Keratinocyte (primary cell): ENCODE measurements around the gene CORO2B. TPM values are rescaled to one million over a fixed set of nuclear protein-coding genes. Genes with fewer than 3 reads are reported as not detected.
"Not testable (repeated sequence)": the region's sequence is repeated elsewhere in the genome, so short reads cannot be mapped to it uniquely, and the experiment has no call there.

ENCODE experiments used
- DNase-seq: peaks from one replicate; pipeline ENCODE4 v3.0.0-alpha.2; 2011; ENCODE audit warnings: low read depth, missing footprints, low spot score
- FAIRE-seq: peaks from 2 replicates; lab custom pipeline; 2011; peaks lifted over from hg19 to GRCh38; lab: Jason Lieb, UNC
- H2AFZ ChIP-seq: 2 replicates; pipeline ENCODE4 v1.6.0; 2012; ENCODE audit warnings: low read length, control low read depth, inconsistent platforms; ENCODE audit not compliant: control insufficient read depth
- H3K27ac ChIP-seq: 2 replicates; pipeline ENCODE4 v1.5.1; 2011; ENCODE audit warnings: low read length; ENCODE audit not compliant: control insufficient read depth, insufficient read depth
- H3K27me3 ChIP-seq: 3 replicates; pipeline ENCODE4 v1.6.0; 2011; ENCODE audit warnings: low read length; ENCODE audit not compliant: control insufficient read depth, insufficient read depth; ENCODE audit errors: extremely low read depth
- H3K36me3 ChIP-seq, 2 experiments: 2 replicates in 1 of 2; 3 replicates in 1 of 2; pipeline ENCODE4 v1.5.1; 2011; ENCODE audit warnings: low read length in 2 of 2, mild to moderate bottlenecking in 1 of 2; ENCODE audit not compliant: control insufficient read depth in 2 of 2, insufficient read depth in 2 of 2; ENCODE audit errors: extremely low read depth in 1 of 2
- H3K4me1 ChIP-seq: 3 replicates; pipeline ENCODE4 v1.5.1; 2011; ENCODE audit warnings: low read length; ENCODE audit not compliant: control insufficient read depth, insufficient read depth; ENCODE audit errors: extremely low read depth
- H3K4me2 ChIP-seq: 3 replicates; pipeline ENCODE4 v1.6.0; 2011; ENCODE audit warnings: low read depth, low read length; ENCODE audit not compliant: control insufficient read depth, insufficient read depth; ENCODE audit errors: extremely low read depth
- H3K4me3 ChIP-seq, 3 experiments: fragments of 200-600 bp in 1 of 3; sonication (generic) in 1 of 3; 2 replicates in 2 of 3; 3 replicates in 1 of 3; pipeline ENCODE4 v1.5.1; 2011 to 2016; ENCODE audit warnings: low read length in 3 of 3, mild to moderate bottlenecking in 3 of 3, control low read depth in 2 of 3, inconsistent platforms in 1 of 3, low read depth in 1 of 3, mixed read lengths in 1 of 3, mixed run types in 1 of 3, moderate library complexity in 1 of 3; ENCODE audit not compliant: control insufficient read depth in 2 of 3, insufficient read depth in 2 of 3; ENCODE audit errors: extremely low read depth in 1 of 3
- H3K79me2 ChIP-seq: 2 replicates; pipeline ENCODE4 v1.6.0; 2012; ENCODE audit warnings: low read length; ENCODE audit not compliant: control insufficient read depth, insufficient read depth
- H3K9ac ChIP-seq: 3 replicates; pipeline ENCODE4 v1.6.0; 2011; ENCODE audit warnings: low read length; ENCODE audit not compliant: control insufficient read depth, insufficient read depth; ENCODE audit errors: extremely low read depth
- H3K9me1 ChIP-seq: 3 replicates; pipeline ENCODE4 v1.6.0; 2011; ENCODE audit warnings: low read length; ENCODE audit not compliant: control insufficient read depth, insufficient read depth; ENCODE audit errors: extremely low read depth
- H3K9me3 ChIP-seq: 2 replicates; pipeline ENCODE4 v1.5.1; 2012; ENCODE audit warnings: low read depth, low read length; ENCODE audit not compliant: control insufficient read depth
- H4K20me1 ChIP-seq: 3 replicates; pipeline ENCODE4 v1.6.0; 2011; ENCODE audit warnings: low read length; ENCODE audit not compliant: control insufficient read depth, insufficient read depth; ENCODE audit errors: extremely low read depth
- CTCF ChIP-seq, 3 experiments: IDR thresholded peaks in 1 of 3; conservative IDR thresholded peaks in 1 of 3; optimal IDR thresholded peaks in 1 of 3; 2 replicates in 2 of 3; 3 replicates in 1 of 3; pipeline versions ENCODE3 to v1.5.1; 2011; ENCODE audit warnings: low read length in 3 of 3, mild to moderate bottlenecking in 3 of 3, moderate library complexity in 2 of 3, control low read depth in 1 of 3, inconsistent platforms in 1 of 3; ENCODE audit not compliant: insufficient read depth in 2 of 3; ENCODE audit errors: extremely low read depth in 1 of 3
- EZH2 ChIP-seq: IDR thresholded peaks from one replicate; pipeline ENCODE4 v1.6.1; 2012; ENCODE audit warnings: inconsistent platforms, mild to moderate bottlenecking, low read length, moderate library complexity
- dilution Hi-C: fragments of 300-500 bp; cut with MboI; formaldehyde crosslinking; loops from one replicate; pipeline ENCODE4 v1.7.0; 2020; ENCODE audit warnings: low sequenced_read_pairs; ENCODE audit not compliant: extremely low pct_ligation_motif_present
- polyA plus RNA-seq, 5 experiments: library from polyadenylated mRNA; depleted of rRNA in 3 of 5; stranded (reverse) in 3 of 5; stranded (forward) in 1 of 5; unstranded in 1 of 5; fragments of >200 nt; gene quantifications; 1 replicate in 1 of 5; 2 replicates in 3 of 5; 3 replicates in 1 of 5; pipeline versions ENCODE4 v1.2.1 to v1.2.3, GENCODE V29; 2011 to 2012; ENCODE audit warnings: missing spikeins in 2 of 5, low read depth in 1 of 5, low replicate concordance in 1 of 5

Gene CORO2B
- polyA plus RNA-seq, 1 donor (not counting 4 experiments of a cell fraction or from before 2014, with no cell fraction given): 0.13 TPM

DNA sequence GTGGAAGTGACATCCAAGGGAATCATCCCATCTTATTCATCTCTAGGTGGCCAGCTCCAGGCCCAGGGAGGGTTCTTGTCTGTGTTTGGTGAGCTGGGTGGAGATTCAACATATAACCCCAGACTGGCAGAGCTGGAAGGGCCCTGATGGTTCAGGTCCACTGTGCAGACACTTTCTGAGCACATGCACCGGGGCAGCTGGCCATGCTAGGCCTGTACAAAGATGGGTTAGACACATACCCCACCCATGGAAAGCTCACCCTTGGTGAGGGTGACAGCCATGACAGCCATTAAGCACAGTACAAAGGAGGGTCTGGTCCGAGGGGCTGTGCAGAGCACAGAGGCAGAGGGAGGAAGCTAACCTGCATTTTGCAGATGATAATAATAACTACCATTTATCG is 100.4 kb downstream of the CORO2B start:
- no peak overlapping the region for H3K27ac ChIP-seq
- TF ChIP-seq EZH2 (no peak), CTCF (optimal IDR thresholded peaks at IDR 0.05 in 1 of 3, IDR thresholded peaks at IDR 0.05 in 1 of 3, conservative IDR thresholded peaks at IDR 0.05 in 1 of 3; ENCODE audit: extremely low read depth in 1 of 3, insufficient read depth in 2 of 3, low read length in 3 of 3) (no peak)
- H3K4me1 ChIP-seq: peaks cover 12% of the 10 kb centered on the region
- no peaks in the 10 kb centered on the region for H3K36me3 ChIP-seq
- no peaks in the 10 kb centered on the region for H3K79me2 ChIP-seq
- no peak for DNase-seq
- no peaks in the 10 kb centered on the region for H3K9me3 ChIP-seq
- H4K20me1 ChIP-seq: no peaks in the 10 kb centered on the region
- no peaks in the 10 kb centered on the region for H3K9me1 ChIP-seq
- H3K27me3 ChIP-seq: no peaks in the 10 kb centered on the region
- no peak overlapping the region for H3K9ac ChIP-seq
- H3K4me2 ChIP-seq: no peak overlapping the region
- no peak for FAIRE-seq
- H2AFZ ChIP-seq: no peak overlapping the region
- H3K4me3 ChIP-seq: no peak overlapping the region
- dilution Hi-C loops: no loop called here

- no peaks in the 10 kb centered on the region for H3K79me2 ChIP-seq
- H3K4me2 ChIP-seq: no peak overlapping the region
- no peaks in the 10 kb centered on the region for H3K9me1 ChIP-seq
- H3K27me3 ChIP-seq: no peaks in the 10 kb centered on the region
- H3K9me3 ChIP-seq: no peaks in the 10 kb centered on the region
- H4K20me1 ChIP-seq: no peaks in the 10 kb centered on the region
- H3K36me3 ChIP-seq: no peaks in the 10 kb centered on the region
- peaks cover 4% of the 10 kb centered on the region for H3K4me1 ChIP-seq
- DNase-seq (no peak), FAIRE-seq (no peak)
- dilution Hi-C loops: no loop called here
- H3K4me3 ChIP-seq: no peak overlapping the region
- no peak for TF ChIP-seq CTCF (optimal IDR thresholded peaks at IDR 0.05 in 1 of 3, IDR thresholded peaks at IDR 0.05 in 1 of 3, conservative IDR thresholded peaks at IDR 0.05 in 1 of 3; ENCODE audit: extremely low read depth in 1 of 3, insufficient read depth in 2 of 3, low read length in 3 of 3)
- TF ChIP-seq EZH2: no peak
- H3K9ac ChIP-seq: no peak overlapping the region
- H3K27ac ChIP-seq: no peak overlapping the region
- no peak overlapping the region for H2AFZ ChIP-seq
Measured at GRCh38 chr15:68679961-68680371, 101.2 kb downstream of the CORO2B start.

DNA sequence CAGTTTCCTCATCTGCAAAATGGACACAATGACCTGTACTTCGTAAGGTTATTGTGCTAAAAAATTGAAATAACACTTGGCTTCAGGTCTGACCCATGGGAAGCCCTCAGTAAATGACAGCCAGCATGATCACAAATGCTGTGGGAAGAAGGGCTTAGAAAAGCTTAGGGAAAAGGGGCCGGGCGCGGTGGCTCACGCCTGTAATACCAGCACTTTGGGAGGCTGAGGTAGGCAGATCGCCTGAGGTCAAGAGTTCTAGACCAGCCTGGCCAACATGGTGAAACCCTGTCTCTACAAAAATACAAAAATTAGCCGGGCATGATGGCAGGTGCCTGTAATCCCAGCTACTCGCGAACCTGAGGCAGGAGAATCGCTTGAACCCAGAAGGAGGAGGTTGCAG is 102.0 kb downstream of the CORO2B start:
- FAIRE-seq, dilution Hi-C loops, H4K20me1 ChIP-seq: not testable (repeated sequence)

More for the DNA sequence above, 102.0 kb downstream of the CORO2B start:
- H3K36me3 ChIP-seq, H3K4me1 ChIP-seq, H3K9me3 ChIP-seq, H3K9ac ChIP-seq, H3K4me3 ChIP-seq, H3K9me1 ChIP-seq, H3K4me2 ChIP-seq, H3K27ac ChIP-seq, H3K79me2 ChIP-seq, H2AFZ ChIP-seq, DNase-seq, H3K27me3 ChIP-seq: not testable (repeated sequence)
